Nucleus accumbens (tissue), 56 donors: ENCODE data around the gene SLC19A3.
"Not testable (repeated sequence)": the region's sequence is repeated elsewhere in the genome, so short reads cannot be mapped to it uniquely, and the experiment has no call there.

Experiments used
- DNase-seq, 56 donors: peaks; one replicate each; lab custom pipeline; 2025; lab: John Stamatoyannopoulos, UW

Gene SLC19A3

GRCh38 chr2:227703961-227704360 is 13.9 kb downstream of the SLC19A3 start:
- no peak for DNase-seq

GRCh38 chr2:227703280-227703732 is 14.5 kb downstream of the SLC19A3 start:
- DNase-seq = no peak

- no peak for DNase-seq
Observed at GRCh38 chr2:227701556-227701955, 16.3 kb downstream of the SLC19A3 start.

GRCh38 chr2:227696990-227697679 is 20.7 kb downstream of the SLC19A3 start:
- no peak for DNase-seq

GRCh38 chr2:227687189-227687588 is 30.6 kb downstream of the SLC19A3 start:
- no peak for DNase-seq

- no peak for DNase-seq
Observed at GRCh38 chr2:227684258-227684657, 33.6 kb downstream of the SLC19A3 start.

- no peak for DNase-seq
Observed at GRCh38 chr2:227677928-227678327, 39.9 kb downstream of the SLC19A3 start.

- no peak for DNase-seq
Observed at GRCh38 chr2:227674485-227674884, 43.3 kb downstream of the SLC19A3 start.

- DNase-seq = not testable (repeated sequence)
Observed at GRCh38 chr2:227673620-227674019, 44.2 kb downstream of the SLC19A3 start.

- DNase-seq = no peak
Observed at GRCh38 chr2:227671170-227671905, 46.5 kb downstream of the SLC19A3 start.

- not testable (repeated sequence) for DNase-seq
Observed at GRCh38 chr2:227666631-227667170, 51.1 kb downstream of the SLC19A3 start, which contains the start of gene SCYGR5. Gene SCYGR5 (plus strand): TSS chr2:227666804. CDS start chr2:227666804, 0 bp downstream.

GRCh38 chr2:227665189-227665940 is 52.5 kb downstream of the SLC19A3 start:
- DNase-seq = no peak

- DNase-seq = no peak
Observed at GRCh38 chr2:227661827-227662226, 56.0 kb downstream of the SLC19A3 start.

GRCh38 chr2:227661025-227661649 is 56.7 kb downstream of the SLC19A3 start:
- DNase-seq = no peak

GRCh38 chr2:227657199-227657845 is 60.5 kb downstream of the SLC19A3 start:
- no peak for DNase-seq

- no peak for DNase-seq
Observed at GRCh38 chr2:227655454-227655853, 62.4 kb downstream of the SLC19A3 start.

GRCh38 chr2:227654426-227654825 is 63.4 kb downstream of the SLC19A3 start:
- no peak for DNase-seq

GRCh38 chr2:227653419-227653818 is 64.4 kb downstream of the SLC19A3 start:
- DNase-seq = no peak

GRCh38 chr2:227643990-227644551 is 73.8 kb downstream of the SLC19A3 start:
- no peak for DNase-seq

GRCh38 chr2:227642656-227643055 is 75.2 kb downstream of the SLC19A3 start:
- no peak for DNase-seq
